ENCODE results near the gene CLEC16A.
"Not testable (repeated sequence)": the region's sequence is repeated elsewhere in the genome, so short reads cannot be mapped to it uniquely, and the experiment has no call there.

Gene CLEC16A

GRCh38 chr16:10941127-10941933, 3.0 kb upstream of the CLEC16A start:
- DNase-seq = no peak

- DNase-seq = not testable (repeated sequence)
Measured at GRCh38 chr16:10941935-10942351, 2.4 kb upstream of the CLEC16A start.

GRCh38 chr16:10942352-10943063, 1.9 kb upstream of the CLEC16A start, which contains the start of gene DEXI:
DEXI (minus strand) TSS chr16:10942468; CDS start chr16:10942005, 463 bp downstream.
- DNase-seq = peak; percentile 88

GRCh38 chr16:10943064-10943353, 1.4 kb upstream of the CLEC16A start:
- DNase-seq = no peak

GRCh38 chr16:10945065-10945787, 862 bp downstream of the CLEC16A start:
- no peak for DNase-seq

- no peak for DNase-seq
Measured at GRCh38 chr16:10946308-10946707, 1.9 kb downstream of the CLEC16A start.

GRCh38 chr16:10947211-10947787, 2.9 kb downstream of the CLEC16A start:
- DNase-seq = no peak

GRCh38 chr16:10949424-10949970, 5.1 kb downstream of the CLEC16A start:
- DNase-seq = no peak

GRCh38 chr16:10950393-10950792, 6.0 kb downstream of the CLEC16A start:
- no peak for DNase-seq

GRCh38 chr16:10951026-10951425, 6.7 kb downstream of the CLEC16A start:
- no peak for DNase-seq

GRCh38 chr16:10954903-10955302, 10.5 kb downstream of the CLEC16A start:
- no peak for DNase-seq

GRCh38 chr16:10957771-10958482, 13.6 kb downstream of the CLEC16A start:
- DNase-seq = peak; percentile 49

- no peak for DNase-seq
Measured at GRCh38 chr16:10959161-10959560, 14.8 kb downstream of the CLEC16A start.

GRCh38 chr16:10961231-10961630, 16.9 kb downstream of the CLEC16A start:
- DNase-seq = peak; percentile 87

- DNase-seq = peak; percentile 64
Measured at GRCh38 chr16:10964039-10964890, 19.9 kb downstream of the CLEC16A start.

- peak; percentile 35 for DNase-seq
Measured at GRCh38 chr16:10964891-10965326, 20.5 kb downstream of the CLEC16A start.

GRCh38 chr16:10965440-10966061, 21.2 kb downstream of the CLEC16A start:
- no peak for DNase-seq

GRCh38 chr16:10966129-10966528, 21.8 kb downstream of the CLEC16A start:
- DNase-seq = no peak

GRCh38 chr16:10966559-10966958, 22.2 kb downstream of the CLEC16A start:
- not testable (repeated sequence) for DNase-seq

GRCh38 chr16:10967986-10968385, 23.6 kb downstream of the CLEC16A start:
- no peak for DNase-seq

GRCh38 chr16:10968498-10968897, 24.1 kb downstream of the CLEC16A start:
- DNase-seq = no peak
